ENCODE results near the gene JAZF1. TPM values are rescaled to one million over a fixed set of nuclear protein-coding genes. Genes with fewer than 3 reads are reported as not detected.

Gene JAZF1
- total and polyA plus RNA-seq, 4 experiments from 2014 or later: 3.7 to 8.3 (median 4.7) TPM

- Mint-ChIP-seq H3K4me1 (peaks cover 0 to 8% (median 7%) of the 10 kb centered on the region in 4 donors), H3K36me3 (peaks cover 0 to 3% of the 10 kb centered on the region in 2 donors), H3K27me3 (no peaks in the 10 kb centered on the region), H3K27ac (no peak overlapping the region), H3K4me3 (no peak overlapping the region), H3K9me3 (peaks cover 0 to 4% (median 0%) of the 10 kb centered on the region in 8 donors)
- Histone ChIP-seq H3K27me3 (ENCODE audit: insufficient read depth, low read length) (no peaks in the 10 kb centered on the region), H3K36me3 (ENCODE audit: insufficient read depth, low read length) (no peaks in the 10 kb centered on the region), H3K9me3 (ENCODE audit: control insufficient read depth in 1 of 2, low read length in 2 of 2) (no peaks in the 10 kb centered on the region), H3K4me3 (ENCODE audit: low read length in 2 of 2) (no peak overlapping the region), H3K4me1 (ENCODE audit: insufficient read depth, low read length) (no peaks in the 10 kb centered on the region), H3K27ac (ENCODE audit: low read depth, low read length) (no peak overlapping the region)
- ChIA-PET CTCF (ENCODE audit: partially characterized antibody) (interaction anchor here (1.0 to 3.7 kb wide), 9 partner anchors 10 to 866 kb away, joined by 3 to 18 read pairs (median 6); no protein-coding TSS in a partner anchor), POLR2A (ENCODE audit: partially characterized antibody) (no interaction called here)
- intact Hi-C loops (cut with micrococcal nuclease): no loop called here
- DNase-seq: no peak
Measured at GRCh38 chr7:28061824-28062196, 118.8 kb downstream of the JAZF1 start.

- no peak overlapping the region for H3K4me3 Mint-ChIP-seq
- no peak overlapping the region for H3K27ac ChIP-seq (ENCODE audit: low read depth, low read length)
- ChIA-PET POLR2A (ENCODE audit: partially characterized antibody) (no interaction called here), CTCF (ENCODE audit: partially characterized antibody) (interaction anchor here (0.7 to 3.7 kb wide), 6 partner anchors 9 to 865 kb away, joined by 3 to 18 read pairs (median 10); no protein-coding TSS in a partner anchor)
- no peaks in the 10 kb centered on the region for H3K27me3 ChIP-seq (ENCODE audit: insufficient read depth, low read length)
- peaks cover 0 to 12% (median 9%) of the 10 kb centered on the region in 4 donors for H3K4me1 Mint-ChIP-seq
- no peaks in the 10 kb centered on the region for H3K9me3 ChIP-seq (ENCODE audit: control insufficient read depth in 1 of 2, low read length in 2 of 2)
- H3K9me3 Mint-ChIP-seq: peaks cover 0 to 4% (median 0%) of the 10 kb centered on the region in 8 donors
- H3K36me3 Mint-ChIP-seq: peaks cover 0 to 7% of the 10 kb centered on the region in 2 donors
- no peaks in the 10 kb centered on the region for H3K36me3 ChIP-seq (ENCODE audit: insufficient read depth, low read length)
- H3K27me3 Mint-ChIP-seq: no peaks in the 10 kb centered on the region
- no peak for DNase-seq
- intact Hi-C loops (cut with micrococcal nuclease): no loop called here
- H3K4me1 ChIP-seq (ENCODE audit: insufficient read depth, low read length): no peaks in the 10 kb centered on the region
- H3K4me3 ChIP-seq (ENCODE audit: low read length in 2 of 2): no peak overlapping the region
- H3K27ac Mint-ChIP-seq: no peak overlapping the region
Measured at GRCh38 chr7:28060371-28060950, 120.1 kb downstream of the JAZF1 start.

- DNase-seq: no peak
- H3K4me1 Mint-ChIP-seq: peaks cover 5 to 16% (median 9%) of the 10 kb centered on the region in 4 donors
- ChIA-PET POLR2A (ENCODE audit: partially characterized antibody) (no interaction called here), CTCF (ENCODE audit: partially characterized antibody) (interaction anchor here (1.3 to 2.5 kb wide), 2 partner anchors 22 to 281 kb away, joined by 3 to 7 read pairs; no protein-coding TSS in a partner anchor)
- Histone ChIP-seq H3K4me1 (ENCODE audit: insufficient read depth, low read length) (no peaks in the 10 kb centered on the region), H3K36me3 (ENCODE audit: insufficient read depth, low read length) (no peaks in the 10 kb centered on the region), H3K27me3 (ENCODE audit: insufficient read depth, low read length) (no peaks in the 10 kb centered on the region), H3K9me3 (ENCODE audit: control insufficient read depth in 1 of 2, low read length in 2 of 2) (no peaks in the 10 kb centered on the region), H3K27ac (ENCODE audit: low read depth, low read length) (no peak overlapping the region), H3K4me3 (ENCODE audit: low read length in 2 of 2) (no peak overlapping the region)
- intact Hi-C loops (cut with micrococcal nuclease): no loop called here
- peak overlapping the region in 2 of 7 donors; percentile 48 to 64 for H3K27ac Mint-ChIP-seq
- H3K36me3 Mint-ChIP-seq: peaks cover 0 to 12% of the 10 kb centered on the region in 2 donors
- H3K4me3 Mint-ChIP-seq: no peak overlapping the region
- peaks cover 0 to 1% of the 10 kb centered on the region in 2 donors for H3K27me3 Mint-ChIP-seq
- H3K9me3 Mint-ChIP-seq: peaks cover 0 to 4% (median 0%) of the 10 kb centered on the region in 8 donors
Measured at GRCh38 chr7:28055161-28055544, 125.4 kb downstream of the JAZF1 start.

- peaks cover 0 to 12% of the 10 kb centered on the region in 2 donors for H3K36me3 Mint-ChIP-seq
- H3K4me3 Mint-ChIP-seq: peak overlapping the region in 3 of 8 donors; percentile 2 to 36 (median 21)
- H3K4me1 ChIP-seq (ENCODE audit: insufficient read depth, low read length): no peaks in the 10 kb centered on the region
- ChIA-PET POLR2A (ENCODE audit: partially characterized antibody) (no interaction called here), CTCF (ENCODE audit: partially characterized antibody) (interaction anchor here (1.3 kb wide), 1 partner anchor 280 kb away, joined by 3 read pairs; no protein-coding TSS in a partner anchor)
- no peaks in the 10 kb centered on the region for H3K27me3 ChIP-seq (ENCODE audit: insufficient read depth, low read length)
- DNase-seq: peak in 2 of 5 donors; percentile 5 to 7
- peaks cover 0 to 4% (median 0%) of the 10 kb centered on the region in 8 donors for H3K9me3 Mint-ChIP-seq
- H3K9me3 ChIP-seq (ENCODE audit: control insufficient read depth in 1 of 2, low read length in 2 of 2): no peaks in the 10 kb centered on the region
- peaks cover 0 to 1% of the 10 kb centered on the region in 2 donors for H3K27me3 Mint-ChIP-seq
- H3K36me3 ChIP-seq (ENCODE audit: insufficient read depth, low read length): no peaks in the 10 kb centered on the region
- no peak overlapping the region for H3K4me3 ChIP-seq (ENCODE audit: low read length in 2 of 2)
- intact Hi-C loops (cut with micrococcal nuclease): no loop called here
- peaks cover 5 to 16% (median 9%) of the 10 kb centered on the region in 4 donors for H3K4me1 Mint-ChIP-seq
- H3K27ac ChIP-seq (ENCODE audit: low read depth, low read length): no peak overlapping the region
- peak overlapping the region in 1 of 7 donors; percentile 31 for H3K27ac Mint-ChIP-seq
Measured at GRCh38 chr7:28054531-28055160, 125.9 kb downstream of the JAZF1 start.

- H3K9me3 Mint-ChIP-seq: peaks cover 0 to 2% (median 0%) of the 10 kb centered on the region in 8 donors
- H3K4me3 Mint-ChIP-seq: no peak overlapping the region
- Histone ChIP-seq H3K27me3 (ENCODE audit: insufficient read depth, low read length) (no peaks in the 10 kb centered on the region), H3K27ac (ENCODE audit: low read depth, low read length) (no peak overlapping the region), H3K36me3 (ENCODE audit: insufficient read depth, low read length) (no peaks in the 10 kb centered on the region), H3K4me3 (ENCODE audit: low read length in 2 of 2) (no peak overlapping the region), H3K4me1 (ENCODE audit: insufficient read depth, low read length) (no peaks in the 10 kb centered on the region), H3K9me3 (ENCODE audit: control insufficient read depth in 1 of 2, low read length in 2 of 2) (no peaks in the 10 kb centered on the region)
- POLR2A ChIA-PET (ENCODE audit: partially characterized antibody): no interaction called here
- H3K36me3 Mint-ChIP-seq: peaks cover 0 to 12% of the 10 kb centered on the region in 2 donors
- H3K27ac Mint-ChIP-seq: no peak overlapping the region
- peaks cover 5 to 16% (median 9%) of the 10 kb centered on the region in 4 donors for H3K4me1 Mint-ChIP-seq
- CTCF ChIA-PET (ENCODE audit: partially characterized antibody): no interaction called here
- intact Hi-C loops (cut with micrococcal nuclease): no loop called here
- H3K27me3 Mint-ChIP-seq: peaks cover 0 to 1% of the 10 kb centered on the region in 2 donors
- no peak for DNase-seq
Measured at GRCh38 chr7:28052933-28053332, 127.7 kb downstream of the JAZF1 start.

GRCh38 chr7:28048694-28049093 is 131.9 kb downstream of the JAZF1 start:
- H3K27me3 ChIP-seq (ENCODE audit: insufficient read depth, low read length): no peaks in the 10 kb centered on the region
- intact Hi-C loops (cut with micrococcal nuclease): no loop called here

GRCh38 chr7:28046035-28046434 is 134.6 kb downstream of the JAZF1 start:
- H3K4me3 Mint-ChIP-seq: no peak overlapping the region
- intact Hi-C loops (cut with micrococcal nuclease): no loop called here

More at GRCh38 chr7:28048694-28049093, 131.9 kb downstream of the JAZF1 start:
- peaks cover 1 to 9% of the 10 kb centered on the region in 2 donors for H3K36me3 Mint-ChIP-seq
- peaks cover 0 to 2% (median 0%) of the 10 kb centered on the region in 8 donors for H3K9me3 Mint-ChIP-seq
- no peak for DNase-seq
- Histone ChIP-seq H3K4me3 (ENCODE audit: low read length in 2 of 2) (no peak overlapping the region), H3K9me3 (ENCODE audit: control insufficient read depth in 1 of 2, low read length in 2 of 2) (no peaks in the 10 kb centered on the region), H3K27ac (ENCODE audit: low read depth, low read length) (no peak overlapping the region), H3K36me3 (ENCODE audit: insufficient read depth, low read length) (no peaks in the 10 kb centered on the region), H3K4me1 (ENCODE audit: insufficient read depth, low read length) (no peaks in the 10 kb centered on the region)
- peaks cover 0 to 2% (median 0%) of the 10 kb centered on the region in 4 donors for H3K4me1 Mint-ChIP-seq
- ChIA-PET CTCF (ENCODE audit: partially characterized antibody) (no interaction called here), POLR2A (ENCODE audit: partially characterized antibody) (no interaction called here)
- H3K4me3 Mint-ChIP-seq: no peak overlapping the region
- H3K27ac Mint-ChIP-seq: no peak overlapping the region
- peaks cover 0 to 1% of the 10 kb centered on the region in 2 donors for H3K27me3 Mint-ChIP-seq

More at GRCh38 chr7:28046035-28046434, 134.6 kb downstream of the JAZF1 start:
- Histone ChIP-seq H3K27ac (ENCODE audit: low read depth, low read length) (no peak overlapping the region), H3K36me3 (ENCODE audit: insufficient read depth, low read length) (no peaks in the 10 kb centered on the region), H3K9me3 (ENCODE audit: control insufficient read depth in 1 of 2, low read length in 2 of 2) (no peaks in the 10 kb centered on the region), H3K4me3 (ENCODE audit: low read length in 2 of 2) (no peak overlapping the region), H3K4me1 (ENCODE audit: insufficient read depth, low read length) (no peaks in the 10 kb centered on the region), H3K27me3 (ENCODE audit: insufficient read depth, low read length) (no peaks in the 10 kb centered on the region)
- H3K4me1 Mint-ChIP-seq: peaks cover 0 to 2% (median 0%) of the 10 kb centered on the region in 4 donors
- CTCF ChIA-PET (ENCODE audit: partially characterized antibody): no interaction called here
- POLR2A ChIA-PET (ENCODE audit: partially characterized antibody): no interaction called here
- peaks cover 1 to 15% of the 10 kb centered on the region in 2 donors for H3K36me3 Mint-ChIP-seq
- DNase-seq: no peak
- no peak overlapping the region for H3K27ac Mint-ChIP-seq
- H3K9me3 Mint-ChIP-seq: peaks cover 0 to 1% (median 0%) of the 10 kb centered on the region in 8 donors
- no peaks in the 10 kb centered on the region for H3K27me3 Mint-ChIP-seq

All from CD4-positive, alpha-beta memory T cell (primary cell).